SK-N-SH (cell line): ENCODE data around the gene TMEM200C. TPM values are rescaled to one million over a fixed set of nuclear protein-coding genes. Genes with fewer than 3 reads are reported as not detected.

Experiments used
- CTCF ChIA-PET: fragments of 300-600, 350-600 bp; formaldehyde crosslinking; extraction: SDS; loops from one replicate; lab custom pipeline; 2021; lab: Yijun Ruan, JAX
- POLR2A ChIA-PET: fragments of 350-600 bp; sonication (Branson Sonifier 250); formaldehyde crosslinking; extraction: SDS; loops from one replicate; lab custom pipeline; 2020; ENCODE audit warnings: antibody characterized with exemption, inconsistent platforms; lab: Yijun Ruan, JAX
- DNase-seq: peaks from one replicate; pipeline ENCODE4 v3.0.0; 2012
- H2AFZ ChIP-seq: fragments of 200-600 bp; sonication (generic); 2 replicates; pipeline ENCODE4 v1.8.1; 2016; ENCODE audit warnings: antibody characterized with exemption, mild to moderate bottlenecking, low read depth
- H3F3A ChIP-seq: fragments of 200-600 bp; sonication (generic); replicated peaks from 2 replicates; pipeline ENCODE3; 2016; ENCODE audit warnings: antibody characterized with exemption, mild to moderate bottlenecking; ENCODE audit not compliant: insufficient read depth
- H3K27ac ChIP-seq, 2 experiments: fragments of 200-500 bp in 1 of 2; fragments of 200-600 bp in 1 of 2; sonication (Bioruptor generic) in 1 of 2; sonication (generic), shearing (Covaris generic) in 1 of 2; 2 replicates each; pipeline versions ENCODE4 v1.5.1 to v1.6.1; 2014 to 2016; ENCODE audit warnings: low read depth in 2 of 2, inconsistent platforms in 1 of 2, low read length in 1 of 2, mild to moderate bottlenecking in 1 of 2, mixed read lengths in 1 of 2
- H3K27me3 ChIP-seq: fragments of 200-600 bp; sonication (generic), shearing (Covaris generic); 2 replicates; pipeline ENCODE4 v1.6.1; 2016; ENCODE audit warnings: mixed run types; ENCODE audit not compliant: insufficient read depth
- H3K36me3 ChIP-seq, 2 experiments: fragments of 200-500 bp in 1 of 2; fragments of 200-600 bp in 1 of 2; sonication (Bioruptor generic) in 1 of 2; sonication (generic) in 1 of 2; replicated peaks in 1 of 2; 2 replicates each; pipeline versions ENCODE3 to v1.5.1; 2014 to 2016; ENCODE audit warnings: low read length in 1 of 2, mild to moderate bottlenecking in 1 of 2; ENCODE audit not compliant: insufficient read depth in 2 of 2, control insufficient read depth in 1 of 2
- H3K4me1 ChIP-seq, 2 experiments: fragments of 200-500 bp in 1 of 2; fragments of 200-600 bp in 1 of 2; sonication (Bioruptor generic) in 1 of 2; sonication (generic), shearing (Covaris generic) in 1 of 2; 2 replicates each; pipeline versions ENCODE4 v1.5.1 to v1.6.1; 2014 to 2016; ENCODE audit warnings: low read depth in 1 of 2, low read length in 1 of 2, mixed run types in 1 of 2; ENCODE audit not compliant: insufficient read depth in 2 of 2, control insufficient read depth in 1 of 2
- H3K4me2 ChIP-seq: fragments of 200-600 bp; sonication (generic), shearing (Covaris generic); 2 replicates; pipeline ENCODE4 v1.6.1; 2017; ENCODE audit warnings: mixed run types
- H3K4me3 ChIP-seq, 2 experiments: fragments of 200-500 bp in 1 of 2; fragments of 200-600 bp in 1 of 2; sonication (Bioruptor generic) in 1 of 2; sonication (generic), shearing (Covaris generic) in 1 of 2; 2 replicates each; pipeline versions ENCODE4 v1.5.1 to v1.8.1; 2014 to 2016; ENCODE audit warnings: low read depth in 2 of 2, inconsistent platforms in 1 of 2, low read length in 1 of 2, mild to moderate bottlenecking in 1 of 2, mixed read lengths in 1 of 2, moderate library complexity in 1 of 2
- H3K79me2 ChIP-seq: fragments of 200-600 bp; sonication (generic); 2 replicates; pipeline ENCODE4 v1.8.1; 2017; ENCODE audit warnings: mild to moderate bottlenecking; ENCODE audit not compliant: insufficient read depth
- H3K9ac ChIP-seq: fragments of 200-600 bp; sonication (generic); 2 replicates; pipeline ENCODE4 v1.6.1; 2017; ENCODE audit warnings: mixed run types
- H3K9me2 ChIP-seq: fragments of 200-600 bp; sonication (generic); 2 replicates; pipeline ENCODE4 v1.6.1; 2017; ENCODE audit warnings: mixed run types
- H3K9me3 ChIP-seq: fragments of 200-600 bp; sonication (generic); 2 replicates; pipeline ENCODE4 v1.6.1; 2017; ENCODE audit warnings: mixed run types, mild to moderate bottlenecking, moderate library complexity
- H4K20me1 ChIP-seq: fragments of 200-600 bp; sonication (generic); 2 replicates; pipeline ENCODE4 v1.6.1; 2017; ENCODE audit warnings: mild to moderate bottlenecking, mixed run types; ENCODE audit not compliant: insufficient read depth
- ELF1 ChIP-seq: IDR thresholded peaks from 2 replicates; pipeline ENCODE4 v1.4.0; 2012
- EZH2phosphoT487 ChIP-seq: fragments of 200-600 bp; sonication (generic); IDR thresholded peaks from 2 replicates; pipeline ENCODE4 v1.6.1; 2017; ENCODE audit warnings: low read depth, mixed run types, mild to moderate bottlenecking, antibody characterized with exemption, moderate library complexity, borderline replicate concordance
- JUND ChIP-seq: IDR thresholded peaks from 2 replicates; pipeline ENCODE4 v1.4.0; 2012
- NFIC ChIP-seq: IDR thresholded peaks from 2 replicates; pipeline ENCODE4 v1.4.0; 2012; ENCODE audit warnings: borderline replicate concordance
- POLR2AphosphoS5 ChIP-seq: IDR thresholded peaks from 2 replicates; pipeline ENCODE4 v1.6.1; 2012; ENCODE audit warnings: low read depth, low read length
- RAD21 ChIP-seq: IDR thresholded peaks from 2 replicates; pipeline ENCODE4 v1.6.1; 2012; ENCODE audit warnings: mild to moderate bottlenecking, low read length
- RCOR1 ChIP-seq: fragments of 150-350 bp; IDR thresholded peaks from 2 replicates; pipeline ENCODE4 v1.6.1; 2017; ENCODE audit warnings: antibody characterized with exemption, low read length
- RFX5 ChIP-seq: IDR thresholded peaks from 2 replicates; pipeline ENCODE4 v1.6.1; 2012; ENCODE audit warnings: mild to moderate bottlenecking, improper control_type of control experiment, low read length
- RXRA ChIP-seq: IDR thresholded peaks from 2 replicates; pipeline ENCODE4 v1.4.0; 2012; ENCODE audit warnings: low read depth, mild to moderate bottlenecking, borderline replicate concordance
- SMC3 ChIP-seq: IDR thresholded peaks from 2 replicates; pipeline ENCODE4 v1.6.1; 2012; ENCODE audit warnings: low read depth, low read length, improper control_type of control experiment
- TEAD4 ChIP-seq: IDR thresholded peaks from 2 replicates; pipeline ENCODE4 v1.4.0; 2012; ENCODE audit warnings: mild to moderate bottlenecking, borderline replicate concordance; ENCODE audit not compliant: insufficient read depth
- WGBS: methylation state at CpG from one replicate; pipeline ENCODE4 v1.1.6; 2017; ENCODE audit warnings: low lambda C conversion rate; 5-methylcytosine and 5-hydroxymethylcytosine counted together
- polyA plus RNA-seq, 3 experiments: library from polyadenylated mRNA; depleted of rRNA; stranded (reverse); fragments of >200 nt; gene quantifications; 2 replicates each; pipeline ENCODE4 v1.2.3, GENCODE V29; 2012
- TF ChIP-seq, protein P1 (sequence below): fragments of 150-350 bp; IDR thresholded peaks from 2 replicates; pipeline ENCODE4 v1.6.1; 2017; ENCODE audit warnings: antibody characterized with exemption, low read length, low read depth, borderline replicate concordance
- TF ChIP-seq, protein P2 (sequence below): IDR thresholded peaks from 2 replicates; pipeline ENCODE4; 2012
- TF ChIP-seq, protein P3 (sequence below): fragments of 200-600 bp; sonication (generic); IDR thresholded peaks from 2 replicates; pipeline ENCODE4 v1.6.1; 2017; ENCODE audit warnings: antibody characterized with exemption, mild to moderate bottlenecking, moderate library complexity

The TMEM200C gene
- polyA plus RNA-seq, 1 of the 3 experiments (the other 2 are of a cell fraction), result not detected

DNA sequence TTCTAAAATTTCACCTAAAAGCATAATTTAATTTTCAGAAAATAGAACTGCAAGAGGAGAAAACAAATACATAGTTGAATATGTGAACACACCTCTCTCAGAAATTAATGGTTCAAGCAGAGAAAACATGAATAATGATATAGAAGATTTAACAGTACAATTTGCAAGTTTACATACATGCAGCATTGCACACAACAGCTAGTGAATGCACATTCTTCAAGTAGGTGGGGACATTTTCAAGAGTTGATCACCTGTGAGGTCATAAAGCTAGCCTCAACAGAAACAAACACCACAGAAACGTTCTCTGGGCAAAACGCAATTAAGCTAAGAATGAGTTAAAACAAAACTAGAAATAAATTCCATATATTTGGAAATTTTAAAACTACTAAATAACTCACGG, 38.1 kb downstream of the TMEM200C start:
- H3K4me1 ChIP-seq, result no peaks in the 10 kb centered on the region
- WGBS, result 27% methylated on average over 3 of the region's 3 CpGs
- ChIA-PET CTCF (interaction anchor here (0.8 to 2.2 kb wide), 2 partner anchors 30 to 33 kb away, joined by 3 to 6 read pairs; no protein-coding TSS in a partner anchor), POLR2A (no interaction called here)
- H3K27ac ChIP-seq, result no peak overlapping the region
- H2AFZ ChIP-seq, result no peak overlapping the region
- no peak overlapping the region for H3K9ac ChIP-seq
- no peaks in the 10 kb centered on the region for H4K20me1 ChIP-seq
- H3K9me3 ChIP-seq, result no peaks in the 10 kb centered on the region
- no peak overlapping the region for H3K4me2 ChIP-seq
- TF ChIP-seq ELF1, result no peak
- no peak for TF ChIP-seq RAD21
- TF ChIP-seq TEAD4, result no peak
- TF ChIP-seq, protein P1, sequence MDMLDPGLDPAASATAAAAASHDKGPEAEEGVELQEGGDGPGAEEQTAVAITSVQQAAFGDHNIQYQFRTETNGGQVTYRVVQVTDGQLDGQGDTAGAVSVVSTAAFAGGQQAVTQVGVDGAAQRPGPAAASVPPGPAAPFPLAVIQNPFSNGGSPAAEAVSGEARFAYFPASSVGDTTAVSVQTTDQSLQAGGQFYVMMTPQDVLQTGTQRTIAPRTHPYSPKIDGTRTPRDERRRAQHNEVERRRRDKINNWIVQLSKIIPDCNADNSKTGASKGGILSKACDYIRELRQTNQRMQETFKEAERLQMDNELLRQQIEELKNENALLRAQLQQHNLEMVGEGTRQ, result no peak
- TF ChIP-seq SMC3, result no peak
- TF ChIP-seq NFIC, result no peak
- TF ChIP-seq POLR2AphosphoS5, result no peak
- no peak for TF ChIP-seq RFX5
- TF ChIP-seq, protein P2, sequence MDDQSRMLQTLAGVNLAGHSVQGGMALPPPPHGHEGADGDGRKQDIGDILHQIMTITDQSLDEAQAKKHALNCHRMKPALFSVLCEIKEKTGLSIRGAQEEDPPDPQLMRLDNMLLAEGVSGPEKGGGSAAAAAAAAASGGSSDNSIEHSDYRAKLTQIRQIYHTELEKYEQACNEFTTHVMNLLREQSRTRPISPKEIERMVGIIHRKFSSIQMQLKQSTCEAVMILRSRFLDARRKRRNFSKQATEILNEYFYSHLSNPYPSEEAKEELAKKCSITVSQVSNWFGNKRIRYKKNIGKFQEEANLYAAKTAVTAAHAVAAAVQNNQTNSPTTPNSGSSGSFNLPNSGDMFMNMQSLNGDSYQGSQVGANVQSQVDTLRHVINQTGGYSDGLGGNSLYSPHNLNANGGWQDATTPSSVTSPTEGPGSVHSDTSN, result no peak
- TF ChIP-seq EZH2phosphoT487, result no peak
- no peak for TF ChIP-seq RXRA
- H3K4me3 ChIP-seq, result no peak overlapping the region
- H3K36me3 ChIP-seq, result no peaks in the 10 kb centered on the region
- no peaks in the 10 kb centered on the region for H3K79me2 ChIP-seq
- H3F3A ChIP-seq, result no peaks in the 10 kb centered on the region
- no peak for DNase-seq
- H3K27me3 ChIP-seq, result no peaks in the 10 kb centered on the region
- H3K9me2 ChIP-seq, result no peaks in the 10 kb centered on the region

DNA sequence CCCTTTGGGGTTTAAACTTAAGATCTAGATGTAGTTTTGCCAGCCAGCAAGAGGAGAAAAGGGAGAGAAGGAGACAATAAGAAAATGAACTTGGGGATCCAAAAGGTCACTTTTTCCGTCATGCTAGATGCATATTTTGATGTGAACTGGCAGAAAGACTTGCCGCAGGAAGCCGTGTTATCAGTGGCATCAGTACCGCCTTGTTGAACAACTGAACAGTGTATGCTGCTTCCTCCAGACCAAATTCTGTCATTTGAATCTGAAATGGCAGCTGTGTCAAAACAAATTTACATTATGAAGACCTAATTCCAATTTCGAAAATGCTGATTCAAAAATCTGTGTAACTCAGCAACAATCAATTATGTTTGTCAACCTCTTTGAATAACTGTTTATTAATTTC, 42.1 kb downstream of the TMEM200C start:
- WGBS, result 23% methylated on average over 5 of the region's 5 CpGs
- no peaks in the 10 kb centered on the region for H3K9me3 ChIP-seq
- H3K4me3 ChIP-seq, result no peak overlapping the region

More for the DNA sequence above, 42.1 kb downstream of the TMEM200C start:
- DNase-seq, result peak; percentile 2
- TF ChIP-seq RCOR1 (no peak), JUND (no peak)
- TF ChIP-seq, protein P3, sequence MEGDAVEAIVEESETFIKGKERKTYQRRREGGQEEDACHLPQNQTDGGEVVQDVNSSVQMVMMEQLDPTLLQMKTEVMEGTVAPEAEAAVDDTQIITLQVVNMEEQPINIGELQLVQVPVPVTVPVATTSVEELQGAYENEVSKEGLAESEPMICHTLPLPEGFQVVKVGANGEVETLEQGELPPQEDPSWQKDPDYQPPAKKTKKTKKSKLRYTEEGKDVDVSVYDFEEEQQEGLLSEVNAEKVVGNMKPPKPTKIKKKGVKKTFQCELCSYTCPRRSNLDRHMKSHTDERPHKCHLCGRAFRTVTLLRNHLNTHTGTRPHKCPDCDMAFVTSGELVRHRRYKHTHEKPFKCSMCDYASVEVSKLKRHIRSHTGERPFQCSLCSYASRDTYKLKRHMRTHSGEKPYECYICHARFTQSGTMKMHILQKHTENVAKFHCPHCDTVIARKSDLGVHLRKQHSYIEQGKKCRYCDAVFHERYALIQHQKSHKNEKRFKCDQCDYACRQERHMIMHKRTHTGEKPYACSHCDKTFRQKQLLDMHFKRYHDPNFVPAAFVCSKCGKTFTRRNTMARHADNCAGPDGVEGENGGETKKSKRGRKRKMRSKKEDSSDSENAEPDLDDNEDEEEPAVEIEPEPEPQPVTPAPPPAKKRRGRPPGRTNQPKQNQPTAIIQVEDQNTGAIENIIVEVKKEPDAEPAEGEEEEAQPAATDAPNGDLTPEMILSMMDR, result no peak
- TF ChIP-seq, all 33 proteins: peak for 0
- Histone ChIP-seq H3K79me2 (no peaks in the 10 kb centered on the region), H3K36me3 (no peaks in the 10 kb centered on the region), H3K27ac (no peak overlapping the region), H3K4me2 (no peak overlapping the region), H2AFZ (no peak overlapping the region), H3F3A (no peaks in the 10 kb centered on the region), H4K20me1 (no peaks in the 10 kb centered on the region), H3K4me1 (no peaks in the 10 kb centered on the region), H3K27me3 (no peaks in the 10 kb centered on the region), H3K9me2 (no peaks in the 10 kb centered on the region), H3K9ac (no peak overlapping the region)
- CTCF ChIA-PET, result interaction anchor here (0.8 to 1.0 kb wide), 2 partner anchors 17 to 1033 kb away, joined by 3 read pairs; no protein-coding TSS in a partner anchor
- POLR2A ChIA-PET, result no interaction called here
